GM12891 (cell line): Measurements from ENCODE around the gene SLC26A8.

Experiments
- PAX5 ChIP-seq: IDR thresholded peaks from 2 replicates; pipeline ENCODE4 v1.6.1; 2011; ENCODE audit warnings: low read length, moderate library complexity, mild to moderate bottlenecking; ENCODE audit not compliant: insufficient read depth, severe bottlenecking
- POLR2A ChIP-seq: IDR thresholded peaks from 2 replicates; pipeline ENCODE4 v1.6.1; 2011; ENCODE audit warnings: low read depth, low read length, control low read depth
- POLR2AphosphoS5 ChIP-seq: IDR thresholded peaks from 2 replicates; pipeline ENCODE4 v1.6.1; 2011; ENCODE audit warnings: low read depth, low read length, control low read depth

DNA sequence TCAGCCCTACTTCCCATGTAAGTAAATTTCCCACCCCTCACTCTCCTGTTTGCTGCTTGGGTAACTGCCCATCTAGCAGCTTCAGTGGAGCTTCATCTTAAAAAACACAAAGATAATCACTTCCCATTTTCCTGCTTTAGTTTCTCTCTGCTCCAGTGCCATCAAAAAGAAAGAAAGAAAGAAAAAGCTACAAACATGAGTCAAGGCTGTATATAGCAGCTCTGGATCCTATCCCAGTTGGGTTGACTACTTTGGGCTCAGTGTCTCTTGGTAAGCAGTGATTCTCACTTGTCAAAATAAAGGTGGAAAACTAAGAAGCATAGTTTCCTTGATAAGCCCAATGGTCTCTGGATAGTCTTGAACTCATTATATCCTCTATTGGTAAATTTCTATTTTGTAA, 54.8 kb downstream of the SLC26A8 start:
- TF ChIP-seq POLR2A, result no peak
- TF ChIP-seq POLR2AphosphoS5, result no peak
- TF ChIP-seq PAX5, result no peak
